Stomach (tissue), 4 donors: ENCODE data around the gene PET100.

ENCODE experiments used
- CTCF ChIP-seq, 7 experiments: fragments of 450-650 bp in 4 of 7; fragments of 200-600 bp in 3 of 7; sonication (generic) in 3 of 7; IDR thresholded peaks; one replicate each; pipeline ENCODE4 v1.5.1; 2016 to 2019; ENCODE audit warnings: antibody characterized with exemption in 7 of 7, control low read depth in 2 of 7, mild to moderate bottlenecking in 1 of 7
- POLR2A ChIP-seq, 4 donors: fragments of 450-650 bp; IDR thresholded peaks; one replicate each; pipeline ENCODE4 v1.6.1; 2016; ENCODE audit warnings: antibody characterized with exemption in 4 of 4, control low read depth in 2 of 4, mild to moderate bottlenecking in 1 of 4, moderate library complexity in 1 of 4
- POLR2AphosphoS5 ChIP-seq, 3 donors: sonication (generic); formaldehyde crosslinking; IDR thresholded peaks; one replicate each; pipeline ENCODE4 v1.6.1; 2016; ENCODE audit warnings: antibody characterized with exemption in 3 of 3

GRCh38 chr19:7614859-7615741 lies 14.5 kb upstream of the PET100 start:
- TF ChIP-seq POLR2A (IDR thresholded peaks at IDR 0.05) (no peak), CTCF (IDR thresholded peaks at IDR 0.05) (no peak), POLR2AphosphoS5 (IDR thresholded peaks at IDR 0.05) (no peak)
